Activated effector memory CD4-positive, alpha-beta T cell treated with Interleukin-2 at 50 U/mL for 16 hours (primary cell): Measurements from ENCODE around the gene TBC1D22B.

ENCODE experiments used
- DNase-seq: peaks from one replicate; pipeline ENCODE4 v3.0.0-alpha.2; 2020

Gene TBC1D22B

GRCh38 chr6:37362101-37362828, 104.7 kb downstream of the TBC1D22B start:
- no peak for DNase-seq

- DNase-seq, result no peak
Observed at GRCh38 chr6:37365791-37366190, 108.2 kb downstream of the TBC1D22B start.

GRCh38 chr6:37366910-37367309, 109.3 kb downstream of the TBC1D22B start:
- DNase-seq, result no peak

GRCh38 chr6:37368961-37369320, 111.4 kb downstream of the TBC1D22B start:
- no peak for DNase-seq

GRCh38 chr6:37369321-37370201, 112.0 kb downstream of the TBC1D22B start:
- no peak for DNase-seq

- no peak for DNase-seq
Observed at GRCh38 chr6:37371154-37372083, 113.8 kb downstream of the TBC1D22B start.

- DNase-seq, result no peak
Observed at GRCh38 chr6:37372116-37372515, 114.5 kb downstream of the TBC1D22B start.

GRCh38 chr6:37373822-37374471, 116.4 kb downstream of the TBC1D22B start:
- DNase-seq, result no peak

- DNase-seq, result no peak
Observed at GRCh38 chr6:37375376-37375775, 117.8 kb downstream of the TBC1D22B start.

GRCh38 chr6:37376078-37376743, 118.6 kb downstream of the TBC1D22B start:
- no peak for DNase-seq

- no peak for DNase-seq
Observed at GRCh38 chr6:37381579-37381978, 124.0 kb downstream of the TBC1D22B start.
